ENCODE measurements around the gene XPNPEP1. TPM values are rescaled to one million over a fixed set of nuclear protein-coding genes. Genes with fewer than 3 reads are reported as not detected.

The XPNPEP1 gene
- total and polyA plus RNA-seq, 8 donors: 21.7 to 180 (median 63.8) TPM

DNA sequence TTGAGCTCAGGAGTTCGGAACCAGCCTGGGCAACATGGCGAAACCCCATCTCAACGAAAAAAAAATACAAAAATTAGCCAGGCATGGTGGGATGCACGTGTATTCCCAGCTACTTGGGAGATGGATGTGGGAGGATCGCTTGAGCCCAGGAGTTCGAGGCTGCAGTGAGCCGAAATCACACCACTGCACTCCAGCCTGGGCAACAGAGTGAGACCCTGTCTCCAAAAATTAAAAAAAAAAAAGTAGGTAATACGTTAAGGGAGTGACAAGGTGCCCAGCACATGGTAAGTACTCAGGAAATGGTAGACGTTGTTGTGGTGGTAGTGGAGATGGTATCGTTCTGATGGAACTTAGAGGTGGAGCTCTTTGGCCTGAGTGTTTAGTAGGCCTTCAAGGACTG is 41.0 kb upstream of the XPNPEP1 start:
- Histone ChIP-seq H3K27ac (no peak overlapping the region), H3K9me3 (no peaks in the 10 kb centered on the region), H3K36me3 (no peaks in the 10 kb centered on the region), H3K4me3 (no peak overlapping the region), H3K27me3 (no peaks in the 10 kb centered on the region), H3K4me1 (peaks cover 18 to 58% (median 43%) of the 10 kb centered on the region in 4 donors)
- intact Hi-C loops (cut with DNase I; ENCODE audit: low total_unique reads): no loop called here
- DNase-seq: no peak
- WGBS, 5 donors: 71 to 92% (median 89%) methylated on average over 10 of the region's 10 CpGs
- TF ChIP-seq, protein P1, sequence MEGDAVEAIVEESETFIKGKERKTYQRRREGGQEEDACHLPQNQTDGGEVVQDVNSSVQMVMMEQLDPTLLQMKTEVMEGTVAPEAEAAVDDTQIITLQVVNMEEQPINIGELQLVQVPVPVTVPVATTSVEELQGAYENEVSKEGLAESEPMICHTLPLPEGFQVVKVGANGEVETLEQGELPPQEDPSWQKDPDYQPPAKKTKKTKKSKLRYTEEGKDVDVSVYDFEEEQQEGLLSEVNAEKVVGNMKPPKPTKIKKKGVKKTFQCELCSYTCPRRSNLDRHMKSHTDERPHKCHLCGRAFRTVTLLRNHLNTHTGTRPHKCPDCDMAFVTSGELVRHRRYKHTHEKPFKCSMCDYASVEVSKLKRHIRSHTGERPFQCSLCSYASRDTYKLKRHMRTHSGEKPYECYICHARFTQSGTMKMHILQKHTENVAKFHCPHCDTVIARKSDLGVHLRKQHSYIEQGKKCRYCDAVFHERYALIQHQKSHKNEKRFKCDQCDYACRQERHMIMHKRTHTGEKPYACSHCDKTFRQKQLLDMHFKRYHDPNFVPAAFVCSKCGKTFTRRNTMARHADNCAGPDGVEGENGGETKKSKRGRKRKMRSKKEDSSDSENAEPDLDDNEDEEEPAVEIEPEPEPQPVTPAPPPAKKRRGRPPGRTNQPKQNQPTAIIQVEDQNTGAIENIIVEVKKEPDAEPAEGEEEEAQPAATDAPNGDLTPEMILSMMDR (IDR thresholded peaks at IDR 0.05): no peak
- TF ChIP-seq POLR2A (IDR thresholded peaks at IDR 0.05) (no peak), EP300 (IDR thresholded peaks at IDR 0.05) (no peak), POLR2AphosphoS5 (IDR thresholded peaks at IDR 0.05) (no peak)

DNA sequence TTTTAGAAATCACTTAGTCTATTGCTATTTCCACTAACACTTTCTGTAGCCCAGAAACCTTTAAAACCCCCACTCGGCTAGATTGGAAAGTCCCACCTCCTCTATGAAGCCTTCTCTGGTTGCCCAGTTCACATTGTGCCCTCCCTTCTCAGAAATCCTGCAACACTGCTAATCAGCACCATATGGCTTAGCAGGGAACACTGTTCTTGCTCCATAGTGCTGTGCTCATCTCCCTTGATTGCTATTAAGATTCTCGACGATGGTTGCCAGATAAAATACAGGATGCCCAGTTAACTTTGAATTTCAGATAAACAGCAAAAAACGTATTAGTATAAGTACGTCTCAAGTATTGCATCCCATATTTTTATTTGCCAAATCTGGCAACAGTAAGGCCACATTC is 40.1 kb upstream of the XPNPEP1 start:
- Histone ChIP-seq H3K36me3 (no peaks in the 10 kb centered on the region), H3K4me3 (no peak overlapping the region), H3K4me1 (peaks cover 18 to 49% (median 36%) of the 10 kb centered on the region in 4 donors), H3K27ac (no peak overlapping the region), H3K9me3 (no peaks in the 10 kb centered on the region), H3K27me3 (no peaks in the 10 kb centered on the region)
- intact Hi-C loops (cut with DNase I; ENCODE audit: low total_unique reads): no loop called here
- 74 to 81% (median 77%) methylated on average over 5 of the region's 5 CpGs for WGBS, 5 donors
- no peak for DNase-seq
- TF ChIP-seq, protein P1 (IDR thresholded peaks at IDR 0.05): no peak
- TF ChIP-seq POLR2AphosphoS5 (IDR thresholded peaks at IDR 0.05): no peak
- TF ChIP-seq EP300 (IDR thresholded peaks at IDR 0.05): no peak
- no peak for TF ChIP-seq POLR2A (IDR thresholded peaks at IDR 0.05)

DNA sequence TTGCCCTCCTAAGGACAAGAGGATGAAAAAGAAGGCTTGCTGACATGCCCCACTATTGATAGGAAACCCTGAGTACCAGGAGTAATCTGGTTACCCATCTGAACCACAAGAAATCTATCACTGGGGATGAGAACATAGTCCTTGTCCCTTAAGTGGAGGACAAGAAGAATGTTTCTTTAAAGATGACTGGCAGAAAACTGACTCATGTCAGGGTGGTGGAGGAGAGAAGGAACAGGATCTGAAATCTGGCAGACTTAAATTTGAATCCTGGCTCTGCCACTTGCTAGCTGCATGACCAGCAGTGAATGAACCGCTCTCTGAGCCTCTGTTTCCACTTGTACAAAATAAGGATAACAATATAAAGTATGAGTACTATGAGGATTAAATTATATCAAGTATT is 38.9 kb upstream of the XPNPEP1 start:
- H3K36me3 ChIP-seq: no peaks in the 10 kb centered on the region

DNA sequence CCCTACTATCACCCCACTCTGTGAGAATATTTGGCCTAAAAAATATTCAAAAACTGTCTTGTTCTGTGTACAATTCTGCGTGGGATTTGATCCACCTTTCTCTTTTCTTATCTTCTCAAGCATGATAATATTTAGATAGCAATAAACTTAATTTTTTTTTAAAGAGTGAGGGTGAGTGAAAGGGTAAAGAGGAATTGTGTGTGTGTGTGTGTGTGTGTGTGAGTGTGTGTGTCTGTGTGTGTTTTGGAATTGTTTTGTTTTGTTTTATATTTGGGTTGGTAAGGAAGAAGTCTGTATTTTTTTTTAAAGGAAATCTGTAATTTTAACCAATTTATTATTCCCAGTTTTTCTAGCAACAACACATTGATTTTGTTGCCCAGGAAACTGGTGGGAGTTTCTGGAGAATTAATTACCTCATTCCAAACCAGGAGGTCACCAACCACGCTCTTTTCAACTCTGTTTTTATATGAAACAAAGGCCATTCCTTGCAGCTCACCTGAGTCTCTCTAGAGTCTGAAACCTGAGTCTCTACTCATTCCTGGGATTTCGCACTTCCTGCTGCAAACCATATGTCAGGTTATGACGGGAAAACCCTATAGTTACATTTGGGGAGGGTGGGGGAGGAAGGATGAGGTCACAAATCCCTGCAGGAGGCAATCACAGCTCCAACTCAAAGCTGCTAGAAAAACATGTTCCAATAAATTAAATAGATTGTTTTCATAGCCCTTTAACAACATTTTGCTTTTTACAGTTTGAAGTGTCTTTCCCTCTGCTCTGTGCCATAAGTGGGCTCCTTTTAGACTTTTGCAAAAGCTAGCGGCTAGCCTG is 38.1 kb upstream of the XPNPEP1 start:
- TF ChIP-seq EP300 (IDR thresholded peaks at IDR 0.05): no peak
- no peak for TF ChIP-seq POLR2A (IDR thresholded peaks at IDR 0.05)
- TF ChIP-seq POLR2AphosphoS5 (IDR thresholded peaks at IDR 0.05): no peak
- TF ChIP-seq, protein P1 (IDR thresholded peaks at IDR 0.05): no peak
- H3K4me1 ChIP-seq: peaks cover 13 to 35% (median 26%) of the 10 kb centered on the region in 4 donors
- peak in 1 of 2 donors; percentile 80 for DNase-seq
- no peaks in the 10 kb centered on the region for H3K36me3 ChIP-seq
- no peak overlapping the region for H3K4me3 ChIP-seq
- H3K27ac ChIP-seq: peak overlapping the region in 1 of 5 donors; percentile 5
- H3K27me3 ChIP-seq: no peaks in the 10 kb centered on the region
- 50 to 70% (median 58%) methylated on average over 5 of the region's 5 CpGs for WGBS, 5 donors
- H3K9me3 ChIP-seq: no peaks in the 10 kb centered on the region
- intact Hi-C loops (cut with DNase I; ENCODE audit: low total_unique reads): no loop called here

More for the DNA sequence above, 38.9 kb upstream of the XPNPEP1 start:
- Histone ChIP-seq H3K4me3 (no peak overlapping the region), H3K9me3 (no peaks in the 10 kb centered on the region), H3K4me1 (peaks cover 16 to 40% (median 31%) of the 10 kb centered on the region in 4 donors), H3K27ac (peak overlapping the region in 1 of 5 donors; percentile 5), H3K27me3 (no peaks in the 10 kb centered on the region)
- DNase-seq: no peak
- intact Hi-C loops (cut with DNase I; ENCODE audit: low total_unique reads): no loop called here
- no peak for TF ChIP-seq EP300 (IDR thresholded peaks at IDR 0.05)
- TF ChIP-seq POLR2AphosphoS5 (IDR thresholded peaks at IDR 0.05): no peak
- TF ChIP-seq, protein P1 (IDR thresholded peaks at IDR 0.05): no peak
- TF ChIP-seq POLR2A (IDR thresholded peaks at IDR 0.05): no peak
- 90 to 100% (median 95%) methylated on average over 1 of the region's 1 CpG for WGBS, 5 donors
